RPMI8226 (cell line): Measurements from ENCODE around the gene GAP43.

Experiments
- DNase-seq: peaks from one replicate; pipeline ENCODE4 v3.0.0-alpha.2; 2015

The GAP43 gene

DNA sequence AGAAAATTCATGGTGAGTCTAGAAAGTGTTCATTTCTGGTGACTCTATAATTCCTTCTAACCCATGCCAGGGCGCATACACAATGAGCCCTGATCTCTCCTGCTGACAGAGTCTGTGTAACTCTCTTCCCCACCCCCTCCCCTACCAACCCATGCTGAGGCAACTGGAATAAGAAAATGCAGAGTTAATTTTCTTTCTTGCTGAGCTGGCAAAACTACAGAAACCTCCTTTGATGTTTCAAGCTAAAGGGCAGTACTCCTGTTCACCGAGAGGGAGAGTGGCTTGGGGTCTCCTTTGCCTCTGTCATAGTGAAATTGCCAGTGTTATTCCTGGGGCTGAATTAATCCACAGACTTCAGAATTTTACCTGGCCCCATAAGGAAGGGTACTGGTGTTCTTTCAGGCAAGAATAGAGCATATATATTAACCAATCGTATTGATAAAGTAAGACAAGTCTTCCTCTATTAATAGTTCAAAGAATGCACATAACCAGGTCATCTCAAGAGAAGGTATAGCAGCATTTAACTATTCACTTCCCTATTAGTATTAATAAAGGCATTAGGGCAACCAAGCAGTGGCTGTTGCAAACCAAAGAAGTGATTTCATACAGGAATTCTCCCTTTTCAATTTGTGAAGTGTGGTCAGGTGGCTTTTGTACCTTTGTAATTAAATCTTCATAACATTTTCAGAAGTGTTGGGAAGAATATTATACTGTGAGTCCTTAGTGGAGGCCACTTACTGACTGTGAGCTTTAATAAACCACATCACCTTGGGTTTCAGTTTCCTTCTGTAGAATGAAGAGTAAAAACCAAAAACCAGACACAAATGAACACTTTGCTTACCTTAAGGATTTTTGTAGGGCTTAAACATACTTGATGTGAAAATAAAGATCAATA, 4.1 kb downstream of the GAP43 start:
- DNase-seq, result peak; percentile 15

GRCh38 chr3:115628075-115628412, 4.7 kb downstream of the GAP43 start:
- DNase-seq, result no peak

DNA sequence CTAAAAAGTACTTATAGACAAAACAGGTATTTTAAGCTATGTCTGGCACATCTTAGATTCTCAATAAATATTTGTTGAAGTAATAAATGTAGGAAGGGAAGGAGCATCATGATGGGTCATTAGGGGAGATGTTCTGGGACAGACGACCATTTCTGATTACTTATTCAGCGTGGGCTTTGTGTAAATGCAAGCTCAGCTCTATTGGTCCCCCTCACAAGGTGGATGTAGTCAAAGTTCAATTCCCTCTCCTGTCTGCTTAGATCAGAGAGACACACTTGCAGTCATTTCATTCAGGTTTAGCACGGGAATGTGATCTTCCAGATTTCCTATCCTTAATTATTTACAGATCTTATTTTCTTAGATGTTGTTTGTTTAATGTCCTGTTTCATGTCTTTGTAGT, 7.5 kb downstream of the GAP43 start:
- DNase-seq, result no peak

GRCh38 chr3:115632026-115632425, 8.7 kb downstream of the GAP43 start:
- no peak for DNase-seq

DNA sequence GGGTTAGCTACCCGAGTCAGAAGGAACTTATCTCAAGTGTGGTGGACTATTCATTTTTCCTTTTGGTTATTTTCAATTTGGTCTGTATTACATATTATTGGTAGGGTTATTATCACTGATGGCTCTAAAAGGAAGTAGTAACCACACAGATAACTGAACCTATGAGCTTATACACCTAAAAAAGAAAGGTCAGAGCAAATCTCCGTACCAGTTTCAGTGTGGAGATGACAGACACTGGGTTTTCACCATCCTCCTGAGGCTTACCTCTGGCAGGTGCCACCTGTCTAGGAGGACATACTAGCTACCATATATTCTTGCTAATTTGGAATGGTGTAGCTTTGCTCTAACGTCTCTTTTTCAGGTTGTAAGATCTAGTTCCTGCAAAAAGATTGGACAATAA, 10.2 kb downstream of the GAP43 start:
- no peak for DNase-seq

- no peak for DNase-seq
Measured at GRCh38 chr3:115634052-115634451, 10.7 kb downstream of the GAP43 start.

DNA sequence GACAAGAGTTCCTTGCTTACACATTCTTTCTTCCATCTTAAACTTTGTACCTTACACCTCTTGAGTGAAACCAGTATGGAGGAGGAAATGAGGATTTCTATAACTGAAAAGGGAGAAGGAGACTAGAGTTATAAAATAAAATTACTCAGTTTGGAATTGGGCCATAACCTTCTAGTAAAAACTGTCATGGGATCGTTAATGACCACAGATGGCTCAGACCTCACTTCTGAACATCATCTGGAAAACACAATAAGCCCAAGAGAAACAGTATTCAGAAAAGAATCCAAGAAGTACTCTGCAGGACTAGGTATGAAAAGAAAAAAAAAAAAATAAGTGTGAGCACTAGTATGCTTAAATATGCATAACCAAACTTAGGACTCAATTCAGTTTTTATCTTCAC, 12.1 kb downstream of the GAP43 start:
- DNase-seq, result no peak

- DNase-seq, result no peak
Measured at GRCh38 chr3:115638241-115638640, 14.9 kb downstream of the GAP43 start.

DNA sequence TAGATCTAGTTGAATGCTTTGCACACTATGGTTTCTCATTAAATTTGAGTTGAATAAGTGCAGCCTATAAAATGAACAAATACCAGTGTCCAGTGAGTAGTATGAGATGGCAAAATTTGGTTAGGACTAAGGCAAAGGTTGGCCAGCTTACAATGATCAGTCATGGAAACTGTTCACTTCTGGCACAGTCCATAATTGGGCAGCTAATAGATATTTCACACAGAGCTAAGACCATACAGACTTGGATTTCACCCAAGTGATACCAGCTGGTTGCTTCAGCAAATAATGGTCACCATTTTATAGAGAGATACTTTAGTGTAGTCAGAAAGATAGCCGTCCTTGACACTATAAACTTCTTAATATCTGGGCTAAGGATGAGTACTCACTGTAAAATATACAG, 15.7 kb downstream of the GAP43 start:
- no peak for DNase-seq

DNA sequence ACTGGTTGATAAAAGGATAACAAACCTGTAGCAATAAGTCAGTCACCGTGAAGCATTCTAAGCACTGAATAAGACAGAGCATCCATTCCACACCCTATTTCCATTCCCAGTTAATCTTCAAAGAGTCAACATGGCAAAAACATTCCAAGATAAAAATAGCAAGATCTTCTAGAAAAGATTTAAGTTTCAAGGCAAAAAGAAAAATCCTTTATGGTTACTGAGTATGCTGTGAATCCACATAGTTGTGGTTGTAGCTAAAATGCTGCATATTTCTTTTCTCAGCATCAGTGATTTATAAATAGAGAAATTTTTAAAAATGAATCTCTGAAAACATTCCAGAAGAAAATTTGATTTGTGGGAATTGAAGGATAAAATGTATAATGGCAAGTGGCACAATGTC, 21.1 kb downstream of the GAP43 start:
- DNase-seq, result no peak

- DNase-seq, result no peak
Measured at GRCh38 chr3:115646027-115646690, 22.8 kb downstream of the GAP43 start.

DNA sequence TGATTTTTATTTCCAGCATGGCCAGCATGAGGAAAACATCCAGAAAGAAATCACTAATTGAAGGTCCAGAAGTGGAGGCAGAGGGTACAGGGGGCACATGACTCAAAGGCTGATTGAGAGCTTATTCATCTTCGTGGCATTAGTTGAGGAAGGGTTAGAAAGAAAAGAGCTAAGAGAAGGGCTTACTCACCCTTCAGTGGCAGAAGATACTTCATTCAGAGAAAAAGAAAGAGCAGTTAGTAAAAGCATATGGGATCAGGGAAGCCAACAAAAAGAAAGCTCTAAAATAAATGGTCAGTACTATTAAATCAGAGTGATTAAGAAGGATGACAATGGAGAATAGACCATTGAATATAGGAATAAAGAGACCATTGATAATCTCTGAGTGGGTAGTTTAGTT, 25.2 kb downstream of the GAP43 start:
- no peak for DNase-seq

GRCh38 chr3:115651087-115651486, 27.8 kb downstream of the GAP43 start:
- no peak for DNase-seq

DNA sequence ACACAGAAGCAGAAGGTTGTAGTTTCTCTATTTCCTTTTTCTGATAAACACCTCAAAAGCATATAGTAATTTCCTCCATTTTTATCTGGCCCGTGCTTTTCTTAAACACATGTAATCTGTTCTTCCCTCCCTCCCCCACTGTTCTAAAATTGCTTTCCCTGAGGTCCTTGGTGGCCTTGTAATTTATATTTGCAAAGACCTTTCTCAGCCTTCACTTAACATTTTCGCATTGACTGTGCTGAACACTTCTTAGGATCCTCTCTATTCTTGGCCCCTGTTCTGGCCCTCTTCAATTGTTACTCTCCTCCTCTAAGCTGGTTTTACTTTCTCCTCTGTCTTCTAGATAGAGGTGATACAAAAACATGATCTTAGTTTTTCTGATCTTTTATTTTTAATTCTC, 28.3 kb downstream of the GAP43 start:
- DNase-seq, result no peak

DNA sequence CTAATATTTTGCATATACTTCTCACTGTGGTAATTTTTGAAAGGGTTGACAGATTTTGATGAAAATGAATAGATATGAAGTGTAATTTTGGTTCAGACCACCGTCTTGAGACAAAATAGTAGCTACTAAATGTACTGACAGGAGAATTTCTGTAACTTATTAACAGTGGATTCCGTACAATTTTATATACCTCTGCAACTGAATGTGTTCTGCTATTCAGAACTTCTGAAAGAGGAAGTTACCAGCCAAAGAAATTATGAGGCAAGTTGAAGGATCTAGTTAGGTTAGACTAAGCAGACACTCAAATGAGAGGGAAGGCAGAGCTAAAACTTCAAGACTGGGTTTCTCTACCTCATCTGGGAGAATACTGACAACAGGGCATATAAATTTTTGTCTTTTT, 29.4 kb downstream of the GAP43 start:
- no peak for DNase-seq

- DNase-seq, result no peak
Measured at GRCh38 chr3:115655761-115656282, 32.5 kb downstream of the GAP43 start.

DNA sequence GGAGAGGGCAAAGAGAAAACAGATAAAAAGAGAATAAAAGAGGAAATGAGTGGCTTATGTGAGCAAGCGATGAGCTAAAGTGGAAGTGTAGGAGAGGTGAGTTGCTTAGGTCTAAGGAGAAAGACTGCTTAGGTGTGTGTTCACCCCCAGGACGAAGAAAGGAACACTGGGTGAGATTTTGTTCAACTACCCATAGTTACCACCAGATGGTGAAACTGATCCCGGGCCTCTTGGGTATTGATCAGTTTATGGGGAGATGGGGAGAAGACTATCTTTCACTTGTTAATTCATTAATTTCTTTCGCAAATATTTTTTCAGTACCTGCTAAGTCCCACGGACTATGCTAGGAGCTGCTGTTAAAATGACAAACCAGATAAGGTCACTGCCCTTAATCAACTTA, 33.9 kb downstream of the GAP43 start:
- no peak for DNase-seq

GRCh38 chr3:115658032-115658336, 34.7 kb downstream of the GAP43 start:
- no peak for DNase-seq

GRCh38 chr3:115658337-115659181, 35.2 kb downstream of the GAP43 start:
- peak; percentile 59 for DNase-seq

GRCh38 chr3:115659253-115660220, 36.2 kb downstream of the GAP43 start:
- DNase-seq, result no peak

DNA sequence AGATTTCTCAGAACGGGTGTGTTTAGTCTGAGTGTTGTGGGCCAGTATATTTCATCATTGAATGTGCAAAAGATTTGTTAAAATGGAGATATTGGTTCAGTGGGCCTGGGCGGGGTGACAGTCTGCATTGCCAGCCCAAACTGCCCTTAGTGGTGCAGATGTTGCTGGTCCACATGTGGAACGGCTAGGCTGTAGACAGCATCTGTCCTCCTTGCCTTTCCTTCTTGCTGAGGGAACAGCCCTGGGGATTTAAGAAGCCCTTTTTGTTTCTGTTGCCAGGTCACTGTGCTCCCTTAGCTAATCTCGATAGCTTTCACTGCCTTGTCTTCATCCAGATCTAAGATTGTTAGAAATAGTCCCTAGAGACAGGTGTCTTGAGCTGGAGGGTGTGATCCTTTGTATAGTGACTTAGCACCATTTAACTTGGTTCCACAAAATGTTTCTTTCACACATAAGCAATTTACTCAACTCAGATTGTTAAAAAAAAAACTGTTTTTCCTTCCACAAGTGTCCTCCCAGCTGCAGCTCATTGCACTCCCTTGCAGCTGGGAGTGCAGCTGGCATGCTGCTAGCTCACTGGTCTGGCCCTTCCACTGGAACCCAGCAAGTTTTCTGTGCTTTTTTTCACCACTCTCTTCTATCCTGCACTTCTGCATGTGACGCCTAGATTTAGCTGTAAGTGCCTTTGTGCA, 37.5 kb downstream of the GAP43 start:
- DNase-seq, result peak; percentile 12

GRCh38 chr3:115662356-115662755, 39.0 kb downstream of the GAP43 start:
- no peak for DNase-seq
